ENCODE measurements around the gene ANOS1. TPM values are rescaled to one million over a fixed set of nuclear protein-coding genes. Genes with fewer than 3 reads are reported as not detected.
"Not testable (repeated sequence)": the region's sequence is repeated elsewhere in the genome, so short reads cannot be mapped to it uniquely, and the experiment has no call there.

ANOS1 gene
- polyA plus RNA-seq, 3 donors, result 0.07 to 0.18 TPM; not detected in 1

DNA sequence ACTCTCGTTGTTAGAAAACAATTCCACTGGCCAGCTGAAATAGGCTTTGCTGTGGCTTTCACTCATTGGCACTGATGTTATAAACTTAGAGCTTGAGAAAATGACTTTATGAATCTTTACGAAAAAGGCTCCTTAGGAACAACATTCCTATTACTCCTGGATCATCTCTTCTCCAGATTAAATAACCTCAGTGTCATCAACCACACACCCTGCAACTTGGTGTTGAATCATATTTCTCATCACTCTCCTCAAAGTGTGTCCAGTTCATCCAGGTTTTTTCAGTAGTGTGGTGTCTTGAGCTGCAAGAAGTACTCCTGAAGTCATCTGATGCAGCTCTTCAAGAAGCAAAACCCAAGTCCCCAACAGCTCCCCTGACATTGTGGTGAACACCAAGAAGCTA lies 28.1 kb upstream of the ANOS1 start:
- H3K4me3 Mint-ChIP-seq, result no peak overlapping the region
- Histone ChIP-seq H2AFZ (ENCODE audit: insufficient read depth, low read depth, low read length, poor library complexity, severe bottlenecking) (no peak overlapping the region), H3K79me2 (ENCODE audit: insufficient read depth, low read length) (no peaks in the 10 kb centered on the region), H3K27me3 (ENCODE audit: control insufficient read depth in 2 of 2, insufficient read depth in 2 of 2, low read length in 2 of 2) (peaks cover 0 to 2% of the 10 kb centered on the region in 2 donors), H3K4me3 (replicated peaks in 1 of 3; ENCODE audit: low read depth in 2 of 3, low read length in 3 of 3) (no peak overlapping the region), H3K9me3 (replicated peaks in 1 of 2; ENCODE audit: control insufficient read depth in 1 of 2, insufficient read depth in 1 of 2, low read length in 2 of 2) (no peaks in the 10 kb centered on the region), H3K27ac (ENCODE audit: low read depth in 1 of 2, low read length in 2 of 2) (no peak overlapping the region), H3K4me2 (replicated peaks; ENCODE audit: extremely low read depth, low read length, poor library complexity, severe bottlenecking) (no peak overlapping the region), H3K4me1 (ENCODE audit: control insufficient read depth in 1 of 2, insufficient read depth in 2 of 2, low read length in 2 of 2) (no peaks in the 10 kb centered on the region), H3K36me3 (replicated peaks in 1 of 2; ENCODE audit: control insufficient read depth in 1 of 2, insufficient read depth in 2 of 2, low read length in 2 of 2) (no peaks in the 10 kb centered on the region), H3K9ac (ENCODE audit: insufficient read depth, low read length, poor library complexity, severe bottlenecking) (no peak overlapping the region), H4K20me1 (ENCODE audit: insufficient read depth, low read length) (no peaks in the 10 kb centered on the region)
- peaks cover 0 to 5% (median 2%) of the 10 kb centered on the region in 3 donors for H3K27me3 Mint-ChIP-seq (ENCODE audit: low read depth in 3 of 3)
- intact Hi-C loops (cut with micrococcal nuclease), result no loop called here
- H3K9me3 Mint-ChIP-seq, result peaks cover 0 to 4% (median 3%) of the 10 kb centered on the region in 7 donors
- TF ChIP-seq, protein P1, sequence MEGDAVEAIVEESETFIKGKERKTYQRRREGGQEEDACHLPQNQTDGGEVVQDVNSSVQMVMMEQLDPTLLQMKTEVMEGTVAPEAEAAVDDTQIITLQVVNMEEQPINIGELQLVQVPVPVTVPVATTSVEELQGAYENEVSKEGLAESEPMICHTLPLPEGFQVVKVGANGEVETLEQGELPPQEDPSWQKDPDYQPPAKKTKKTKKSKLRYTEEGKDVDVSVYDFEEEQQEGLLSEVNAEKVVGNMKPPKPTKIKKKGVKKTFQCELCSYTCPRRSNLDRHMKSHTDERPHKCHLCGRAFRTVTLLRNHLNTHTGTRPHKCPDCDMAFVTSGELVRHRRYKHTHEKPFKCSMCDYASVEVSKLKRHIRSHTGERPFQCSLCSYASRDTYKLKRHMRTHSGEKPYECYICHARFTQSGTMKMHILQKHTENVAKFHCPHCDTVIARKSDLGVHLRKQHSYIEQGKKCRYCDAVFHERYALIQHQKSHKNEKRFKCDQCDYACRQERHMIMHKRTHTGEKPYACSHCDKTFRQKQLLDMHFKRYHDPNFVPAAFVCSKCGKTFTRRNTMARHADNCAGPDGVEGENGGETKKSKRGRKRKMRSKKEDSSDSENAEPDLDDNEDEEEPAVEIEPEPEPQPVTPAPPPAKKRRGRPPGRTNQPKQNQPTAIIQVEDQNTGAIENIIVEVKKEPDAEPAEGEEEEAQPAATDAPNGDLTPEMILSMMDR (IDR thresholded peaks at IDR 0.05), result no peak
- no peaks in the 10 kb centered on the region for H3K36me3 Mint-ChIP-seq
- no peak for DNase-seq
- H3K27ac Mint-ChIP-seq, result no peak overlapping the region
- no CpG with 5 or more reads among the region's 2 CpGs for WGBS (ENCODE audit: insufficient coverage)
- H3K4me1 Mint-ChIP-seq, result peaks cover 4% of the 10 kb centered on the region

DNA sequence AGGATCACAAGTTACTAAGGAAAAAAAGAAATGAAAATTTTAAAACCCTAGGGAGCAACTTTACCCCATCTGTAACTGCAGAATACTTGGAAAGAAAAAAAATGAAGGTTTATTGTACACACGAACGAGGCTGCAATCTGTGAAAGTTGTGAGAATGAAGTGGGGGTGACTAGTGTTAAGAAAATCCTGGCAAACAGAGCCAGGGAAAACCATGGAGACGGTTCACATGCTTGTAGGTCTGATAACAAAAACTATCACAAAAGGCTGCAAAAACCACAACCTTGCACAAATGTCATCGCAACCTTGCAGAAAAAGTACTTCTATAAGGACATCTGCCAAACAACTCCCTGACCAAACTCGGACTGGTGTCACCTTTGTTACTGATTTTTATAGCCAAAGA lies 26.8 kb upstream of the ANOS1 start:
- H3K27me3 ChIP-seq (ENCODE audit: control insufficient read depth in 2 of 2, insufficient read depth in 2 of 2, low read length in 2 of 2); H2AFZ ChIP-seq (ENCODE audit: insufficient read depth, low read depth, low read length, poor library complexity, severe bottlenecking); H3K9me3 Mint-ChIP-seq; DNase-seq; H4K20me1 ChIP-seq (ENCODE audit: insufficient read depth, low read length); H3K4me3 ChIP-seq (replicated peaks in 1 of 3; ENCODE audit: low read depth in 2 of 3, low read length in 3 of 3); intact Hi-C loops (cut with micrococcal nuclease); H3K36me3 Mint-ChIP-seq; H3K4me1 Mint-ChIP-seq; H3K27ac ChIP-seq (ENCODE audit: low read depth in 1 of 2, low read length in 2 of 2); H3K9me3 ChIP-seq (replicated peaks in 1 of 2; ENCODE audit: control insufficient read depth in 1 of 2, insufficient read depth in 1 of 2, low read length in 2 of 2); H3K79me2 ChIP-seq (ENCODE audit: insufficient read depth, low read length); H3K4me3 Mint-ChIP-seq; H3K27me3 Mint-ChIP-seq (ENCODE audit: low read depth in 3 of 3); H3K4me2 ChIP-seq (replicated peaks; ENCODE audit: extremely low read depth, low read length, poor library complexity, severe bottlenecking); H3K4me1 ChIP-seq (ENCODE audit: control insufficient read depth in 1 of 2, insufficient read depth in 2 of 2, low read length in 2 of 2); H3K36me3 ChIP-seq (replicated peaks in 1 of 2; ENCODE audit: control insufficient read depth in 1 of 2, insufficient read depth in 2 of 2, low read length in 2 of 2); H3K27ac Mint-ChIP-seq; H3K9ac ChIP-seq (ENCODE audit: insufficient read depth, low read length, poor library complexity, severe bottlenecking): not testable (repeated sequence)
- no CpG with 5 or more reads among the region's 5 CpGs for WGBS (ENCODE audit: insufficient coverage)

DNA sequence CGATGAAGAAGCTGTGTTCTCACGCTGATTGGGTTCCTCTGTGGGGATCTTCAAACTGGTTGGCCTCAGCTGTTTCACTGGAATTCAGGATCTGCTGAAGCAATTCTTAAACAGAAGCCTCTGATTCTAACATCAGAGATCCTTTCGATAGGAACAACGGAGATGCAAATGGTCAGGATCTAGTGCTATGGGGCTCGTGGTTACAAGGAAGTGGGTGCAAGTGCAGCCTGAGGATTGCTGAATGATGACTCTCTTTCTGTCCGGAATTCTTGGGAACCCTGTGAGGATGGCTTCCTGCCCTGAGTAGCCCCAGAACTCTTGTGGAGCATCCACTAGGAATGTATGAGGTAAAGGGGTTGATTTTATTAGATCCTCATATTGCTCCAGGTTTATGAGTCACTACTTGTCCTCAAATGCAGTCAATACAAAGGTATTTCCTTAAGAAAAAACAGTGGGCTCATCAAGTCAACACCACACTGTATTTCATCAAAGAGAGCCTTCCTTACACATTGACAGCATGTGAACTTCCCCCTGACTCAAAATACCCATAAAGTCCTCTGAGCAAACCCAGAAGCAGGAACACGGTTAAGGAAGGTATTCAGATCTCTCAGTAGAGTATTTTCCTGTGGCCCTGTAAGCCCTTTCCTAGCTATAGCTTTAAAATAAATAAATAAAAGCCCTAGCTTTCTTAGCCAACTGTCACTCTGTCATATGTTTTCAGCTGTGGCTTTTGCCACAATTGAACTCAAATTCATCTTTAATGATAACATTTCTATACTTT lies 25.9 kb upstream of the ANOS1 start:
- intact Hi-C loops (cut with micrococcal nuclease); H3K79me2 ChIP-seq (ENCODE audit: insufficient read depth, low read length); H3K4me2 ChIP-seq (replicated peaks; ENCODE audit: extremely low read depth, low read length, poor library complexity, severe bottlenecking); DNase-seq; H3K27ac ChIP-seq (ENCODE audit: low read depth in 1 of 2, low read length in 2 of 2); H3K27ac Mint-ChIP-seq; H3K9ac ChIP-seq (ENCODE audit: insufficient read depth, low read length, poor library complexity, severe bottlenecking); H3K4me3 Mint-ChIP-seq; H3K36me3 Mint-ChIP-seq; H3K36me3 ChIP-seq (replicated peaks in 1 of 2; ENCODE audit: control insufficient read depth in 1 of 2, insufficient read depth in 2 of 2, low read length in 2 of 2); H4K20me1 ChIP-seq (ENCODE audit: insufficient read depth, low read length); H3K4me3 ChIP-seq (replicated peaks in 1 of 3; ENCODE audit: low read depth in 2 of 3, low read length in 3 of 3); H3K9me3 Mint-ChIP-seq; H3K9me3 ChIP-seq (replicated peaks in 1 of 2; ENCODE audit: control insufficient read depth in 1 of 2, insufficient read depth in 1 of 2, low read length in 2 of 2); H3K4me1 Mint-ChIP-seq; H3K27me3 Mint-ChIP-seq (ENCODE audit: low read depth in 3 of 3); H3K4me1 ChIP-seq (ENCODE audit: control insufficient read depth in 1 of 2, insufficient read depth in 2 of 2, low read length in 2 of 2); H2AFZ ChIP-seq (ENCODE audit: insufficient read depth, low read depth, low read length, poor library complexity, severe bottlenecking); H3K27me3 ChIP-seq (ENCODE audit: control insufficient read depth in 2 of 2, insufficient read depth in 2 of 2, low read length in 2 of 2): not testable (repeated sequence)
- no CpG with 5 or more reads among the region's 7 CpGs for WGBS (ENCODE audit: insufficient coverage)
